ENCODE measurements around the gene NCOA5.

NCOA5 gene

DNA sequence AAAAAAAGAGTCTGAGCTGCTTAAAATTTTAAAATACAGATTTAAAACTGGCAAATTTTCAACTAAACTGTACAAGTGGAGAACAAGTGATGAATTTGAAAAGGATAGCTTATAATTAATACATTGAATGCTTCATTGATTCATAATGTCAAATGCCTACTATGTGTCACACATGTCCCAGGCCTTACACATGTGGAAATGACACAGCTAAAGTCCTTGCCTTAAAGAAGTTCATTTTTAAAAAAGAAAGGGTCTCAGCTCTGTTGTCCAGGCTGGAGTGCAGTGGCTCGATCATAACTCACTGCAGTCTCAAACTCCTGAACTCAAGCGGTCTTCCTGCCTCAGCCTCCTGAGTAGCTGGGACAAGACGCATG is 5.0 kb downstream of the NCOA5 start:
- H3K18ac ChIP-seq (ENCODE audit: low read length), result no peak overlapping the region
- no peak overlapping the region for H4K8ac ChIP-seq (ENCODE audit: low read depth, low read length)
- no peaks in the 10 kb centered on the region for H3K27me3 ChIP-seq (ENCODE audit: insufficient read depth, low read length, poor library complexity)
- H2BK15ac ChIP-seq (replicated peaks; ENCODE audit: low read depth), result no peak overlapping the region
- no peak overlapping the region for H3K27ac ChIP-seq (ENCODE audit: low read depth, low read length)
- no peak overlapping the region for H3K4ac ChIP-seq (ENCODE audit: low read depth, low read length)
- H3K36me3 ChIP-seq (ENCODE audit: control insufficient read depth, insufficient read depth, low read length), result no peaks in the 10 kb centered on the region
- H2BK120ac ChIP-seq (ENCODE audit: low read depth, low read length), result no peak overlapping the region
- no peak overlapping the region for H3K23ac ChIP-seq (ENCODE audit: low read length)
- WGBS (ENCODE audit: extremely low coverage, insufficient coverage, low lambda C conversion rate), result no CpG with 5 or more reads among the region's 3 CpGs
- DNase-seq, result no peak
- no peak overlapping the region for H2AK5ac ChIP-seq (ENCODE audit: low read length)
- peaks cover 7% of the 10 kb centered on the region for H3K4me1 ChIP-seq (ENCODE audit: control insufficient read depth, low read depth, low read length)
- H3K56ac ChIP-seq (ENCODE audit: low read length), result no peak overlapping the region
- no peak overlapping the region for H2BK5ac ChIP-seq (ENCODE audit: low read length)
- H3K4me3 ChIP-seq (ENCODE audit: low read length), result no peak overlapping the region
- peaks cover 59% of the 10 kb centered on the region for H3K79me2 ChIP-seq (ENCODE audit: control insufficient read depth, insufficient read depth, low read length)
- no peak overlapping the region for H3K9ac ChIP-seq (ENCODE audit: low read length)
- H4K5ac ChIP-seq (ENCODE audit: low read length), result no peak overlapping the region
- peaks cover 10% of the 10 kb centered on the region for H3K79me1 ChIP-seq (ENCODE audit: low read length)
- no peak overlapping the region for H3K4me2 ChIP-seq (ENCODE audit: low read length)

GRCh38 chr20:46083531-46084061 is 6.2 kb downstream of the NCOA5 start:
- Histone ChIP-seq H3K79me2 (ENCODE audit: control insufficient read depth, insufficient read depth, low read length) (peaks cover 54% of the 10 kb centered on the region), H2BK15ac (replicated peaks; ENCODE audit: low read depth) (no peak overlapping the region), H3K18ac (ENCODE audit: low read length) (no peak overlapping the region), H3K79me1 (ENCODE audit: low read length) (peaks cover 11% of the 10 kb centered on the region), H3K27me3 (ENCODE audit: insufficient read depth, low read length, poor library complexity) (no peaks in the 10 kb centered on the region), H3K36me3 (ENCODE audit: control insufficient read depth, insufficient read depth, low read length) (no peaks in the 10 kb centered on the region), H2BK120ac (ENCODE audit: low read depth, low read length) (no peak overlapping the region), H3K4ac (ENCODE audit: low read depth, low read length) (no peak overlapping the region), H3K4me3 (ENCODE audit: low read length) (no peak overlapping the region), H4K5ac (ENCODE audit: low read length) (no peak overlapping the region), H4K8ac (ENCODE audit: low read depth, low read length) (no peak overlapping the region), H3K27ac (ENCODE audit: low read depth, low read length) (no peak overlapping the region), H3K4me1 (ENCODE audit: control insufficient read depth, low read depth, low read length) (peaks cover 6% of the 10 kb centered on the region), H3K4me2 (ENCODE audit: low read length) (no peak overlapping the region), H2BK5ac (ENCODE audit: low read length) (no peak overlapping the region), H2AK5ac (ENCODE audit: low read length) (no peak overlapping the region), H3K9ac (ENCODE audit: low read length) (no peak overlapping the region), H3K23ac (ENCODE audit: low read length) (no peak overlapping the region), H3K56ac (ENCODE audit: low read length) (no peak overlapping the region)
- no CpG with 5 or more reads among the region's 1 CpG for WGBS (ENCODE audit: extremely low coverage, insufficient coverage, low lambda C conversion rate)
- no peak for DNase-seq

- Histone ChIP-seq H2BK5ac (ENCODE audit: low read length) (no peak overlapping the region), H3K9ac (ENCODE audit: low read length) (no peak overlapping the region), H4K5ac (ENCODE audit: low read length) (no peak overlapping the region), H2BK15ac (replicated peaks; ENCODE audit: low read depth) (no peak overlapping the region), H3K18ac (ENCODE audit: low read length) (no peak overlapping the region), H3K4me3 (ENCODE audit: low read length) (no peak overlapping the region), H3K27me3 (ENCODE audit: insufficient read depth, low read length, poor library complexity) (no peaks in the 10 kb centered on the region), H3K79me1 (ENCODE audit: low read length) (peaks cover 10% of the 10 kb centered on the region), H3K23ac (ENCODE audit: low read length) (no peak overlapping the region), H3K4me2 (ENCODE audit: low read length) (no peak overlapping the region), H2BK120ac (ENCODE audit: low read depth, low read length) (no peak overlapping the region), H3K4ac (ENCODE audit: low read depth, low read length) (no peak overlapping the region), H4K8ac (ENCODE audit: low read depth, low read length) (no peak overlapping the region), H3K4me1 (ENCODE audit: control insufficient read depth, low read depth, low read length) (peaks cover 1% of the 10 kb centered on the region), H3K79me2 (ENCODE audit: control insufficient read depth, insufficient read depth, low read length) (peaks cover 51% of the 10 kb centered on the region), H3K56ac (ENCODE audit: low read length) (no peak overlapping the region), H3K36me3 (ENCODE audit: control insufficient read depth, insufficient read depth, low read length) (peaks cover 1% of the 10 kb centered on the region), H2AK5ac (ENCODE audit: low read length) (no peak overlapping the region), H3K27ac (ENCODE audit: low read depth, low read length) (no peak overlapping the region)
- WGBS (ENCODE audit: extremely low coverage, insufficient coverage, low lambda C conversion rate), result no CpG with 5 or more reads among the region's 6 CpGs
- DNase-seq, result no peak
These were observed 6.7 kb downstream of the NCOA5 start for GRCh38 chr20:46083101-46083500.

- Histone ChIP-seq H3K27ac (ENCODE audit: low read depth, low read length) (no peak overlapping the region), H3K79me1 (ENCODE audit: low read length) (peaks cover 12% of the 10 kb centered on the region), H2BK15ac (replicated peaks; ENCODE audit: low read depth) (no peak overlapping the region), H3K56ac (ENCODE audit: low read length) (no peak overlapping the region), H3K18ac (ENCODE audit: low read length) (no peak overlapping the region), H2BK120ac (ENCODE audit: low read depth, low read length) (no peak overlapping the region), H3K27me3 (ENCODE audit: insufficient read depth, low read length, poor library complexity) (no peaks in the 10 kb centered on the region), H4K5ac (ENCODE audit: low read length) (no peak overlapping the region), H3K4ac (ENCODE audit: low read depth, low read length) (no peak overlapping the region), H3K4me3 (ENCODE audit: low read length) (no peak overlapping the region), H3K23ac (ENCODE audit: low read length) (no peak overlapping the region), H2BK5ac (ENCODE audit: low read length) (no peak overlapping the region), H3K79me2 (ENCODE audit: control insufficient read depth, insufficient read depth, low read length) (peaks cover 38% of the 10 kb centered on the region), H3K9ac (ENCODE audit: low read length) (no peak overlapping the region), H3K4me1 (ENCODE audit: control insufficient read depth, low read depth, low read length) (no peaks in the 10 kb centered on the region), H4K8ac (ENCODE audit: low read depth, low read length) (no peak overlapping the region), H3K4me2 (ENCODE audit: low read length) (no peak overlapping the region), H3K36me3 (ENCODE audit: control insufficient read depth, insufficient read depth, low read length) (peaks cover 1% of the 10 kb centered on the region), H2AK5ac (ENCODE audit: low read length) (no peak overlapping the region)
- DNase-seq, result no peak
- WGBS (ENCODE audit: extremely low coverage, insufficient coverage, low lambda C conversion rate), result no CpG with 5 or more reads among the region's 1 CpG
These were observed 8.7 kb downstream of the NCOA5 start for GRCh38 chr20:46081074-46081473.

- H3K9ac ChIP-seq (ENCODE audit: low read length), result no peak overlapping the region
- no peak overlapping the region for H4K5ac ChIP-seq (ENCODE audit: low read length)
- H3K18ac ChIP-seq (ENCODE audit: low read length), result no peak overlapping the region
- H3K27ac ChIP-seq (ENCODE audit: low read depth, low read length), result no peak overlapping the region
- peaks cover 10% of the 10 kb centered on the region for H3K79me1 ChIP-seq (ENCODE audit: low read length)
- H3K79me2 ChIP-seq (ENCODE audit: control insufficient read depth, insufficient read depth, low read length), result peaks cover 18% of the 10 kb centered on the region
- H2BK5ac ChIP-seq (ENCODE audit: low read length), result no peak overlapping the region
- no peak overlapping the region for H2BK15ac ChIP-seq (replicated peaks; ENCODE audit: low read depth)
- H4K8ac ChIP-seq (ENCODE audit: low read depth, low read length), result no peak overlapping the region
- WGBS (ENCODE audit: extremely low coverage, insufficient coverage, low lambda C conversion rate), result no CpG with 5 or more reads among the region's 7 CpGs
- H2AK5ac ChIP-seq (ENCODE audit: low read length), result no peak overlapping the region
- H3K4me1 ChIP-seq (ENCODE audit: control insufficient read depth, low read depth, low read length), result no peaks in the 10 kb centered on the region
- H3K36me3 ChIP-seq (ENCODE audit: control insufficient read depth, insufficient read depth, low read length), result peaks cover 3% of the 10 kb centered on the region
- H3K27me3 ChIP-seq (ENCODE audit: insufficient read depth, low read length, poor library complexity), result no peaks in the 10 kb centered on the region
- H3K56ac ChIP-seq (ENCODE audit: low read length), result no peak overlapping the region
- H3K23ac ChIP-seq (ENCODE audit: low read length), result no peak overlapping the region
- no peak for DNase-seq
- H3K4me2 ChIP-seq (ENCODE audit: low read length), result no peak overlapping the region
- no peak overlapping the region for H3K4ac ChIP-seq (ENCODE audit: low read depth, low read length)
- no peak overlapping the region for H2BK120ac ChIP-seq (ENCODE audit: low read depth, low read length)
- no peak overlapping the region for H3K4me3 ChIP-seq (ENCODE audit: low read length)
These were observed 10.8 kb downstream of the NCOA5 start for GRCh38 chr20:46078954-46079353.

GRCh38 chr20:46077642-46078305 is 12.0 kb downstream of the NCOA5 start:
- no peak overlapping the region for H3K56ac ChIP-seq (ENCODE audit: low read length)
- no peak overlapping the region for H2AK5ac ChIP-seq (ENCODE audit: low read length)
- DNase-seq, result no peak
- no peak overlapping the region for H3K27ac ChIP-seq (ENCODE audit: low read depth, low read length)
- no peak overlapping the region for H4K5ac ChIP-seq (ENCODE audit: low read length)
- H2BK120ac ChIP-seq (ENCODE audit: low read depth, low read length), result no peak overlapping the region
- peaks cover 10% of the 10 kb centered on the region for H3K79me2 ChIP-seq (ENCODE audit: control insufficient read depth, insufficient read depth, low read length)
- no peak overlapping the region for H3K4me2 ChIP-seq (ENCODE audit: low read length)
- H3K9ac ChIP-seq (ENCODE audit: low read length), result no peak overlapping the region
- no peak overlapping the region for H2BK5ac ChIP-seq (ENCODE audit: low read length)
- H3K79me1 ChIP-seq (ENCODE audit: low read length), result peaks cover 7% of the 10 kb centered on the region
- H3K18ac ChIP-seq (ENCODE audit: low read length), result no peak overlapping the region
- no peaks in the 10 kb centered on the region for H3K4me1 ChIP-seq (ENCODE audit: control insufficient read depth, low read depth, low read length)
- no peak overlapping the region for H3K4me3 ChIP-seq (ENCODE audit: low read length)
- WGBS (ENCODE audit: extremely low coverage, insufficient coverage, low lambda C conversion rate), result no CpG with 5 or more reads among the region's 8 CpGs
- peaks cover 3% of the 10 kb centered on the region for H3K36me3 ChIP-seq (ENCODE audit: control insufficient read depth, insufficient read depth, low read length)
- no peak overlapping the region for H4K8ac ChIP-seq (ENCODE audit: low read depth, low read length)
- H3K23ac ChIP-seq (ENCODE audit: low read length), result no peak overlapping the region
- no peak overlapping the region for H2BK15ac ChIP-seq (replicated peaks; ENCODE audit: low read depth)
- H3K27me3 ChIP-seq (ENCODE audit: insufficient read depth, low read length, poor library complexity), result no peaks in the 10 kb centered on the region
- H3K4ac ChIP-seq (ENCODE audit: low read depth, low read length), result no peak overlapping the region
